A549 (cell line): Measurements from ENCODE around the gene GNG2. TPM values are rescaled to one million over a fixed set of nuclear protein-coding genes. Genes with fewer than 3 reads are reported as not detected.

ENCODE experiments used
- ATAC-seq, 2 experiments: fragments of 200-7000 bp in 1 of 2; fragments of >200 bp in 1 of 2; cut with Nextera tagmentation in 1 of 2; cut with Tn5 transposase in 1 of 2; 3 replicates each; pipeline versions ENCODE4 v1.8.0 to v1.9.1; 2018 to 2020; ENCODE audit warnings: mild to moderate bottlenecking in 1 of 2, moderate library complexity in 1 of 2
- CTCF ChIA-PET: fragments of 300-600 bp; sonication (Branson Sonifier 250); formaldehyde crosslinking; extraction: SDS; loops from one replicate; lab custom pipeline; 2021; ENCODE audit warnings: antibody characterized with exemption, inconsistent platforms; lab: Yijun Ruan, JAX
- POLR2A ChIA-PET: fragments of 350-600 bp; formaldehyde crosslinking; extraction: SDS; loops from one replicate; lab custom pipeline; 2021; ENCODE audit warnings: antibody characterized with exemption, inconsistent platforms; lab: Yijun Ruan, JAX
- DNase-seq, 2 experiments: peaks; one replicate each; pipeline versions ENCODE4 v3.0.0 to v3.0.0-alpha.2; 2011 to 2016; ENCODE audit warnings: low read depth in 1 of 2, low spot score in 1 of 2
- FAIRE-seq: peaks from 2 replicates; lab custom pipeline; 2011; peaks lifted over from hg19 to GRCh38; lab: Jason Lieb, UNC
- H3K27ac ChIP-seq, 2 experiments: fragments of >200 bp; sonication (Bioruptor Twin); formaldehyde crosslinking; 3 replicates each; pipeline ENCODE4 v1.5.1; 2016 to 2017
- H3K4me1 ChIP-seq: fragments of >200 bp; sonication (Bioruptor Twin); formaldehyde crosslinking; 3 replicates; pipeline ENCODE4 v1.6.1; 2016
- H3K4me2 ChIP-seq: fragments of >200 bp; sonication (Bioruptor Twin); formaldehyde crosslinking; 3 replicates; pipeline ENCODE4 v1.6.1; 2016
- H3K4me3 ChIP-seq: fragments of >200 bp; sonication (Bioruptor Twin); formaldehyde crosslinking; 3 replicates; pipeline ENCODE4 v1.5.1; 2016
- H3K9me3 ChIP-seq: fragments of >200 bp; sonication (Bioruptor Twin); formaldehyde crosslinking; 3 replicates; pipeline ENCODE4 v1.6.1; 2016
- ATOH8 ChIP-seq: fragments of 250-450 bp; sonication (Bioruptor Pico); IDR thresholded peaks from 2 replicates; pipeline ENCODE4 v1.5.0; 2020; ENCODE audit warnings: low read depth, mild to moderate bottlenecking, moderate library complexity
- BHLHE40 ChIP-seq: IDR thresholded peaks from 2 replicates; pipeline ENCODE4 v1.6.1; 2012; ENCODE audit warnings: low read depth, low read length, inconsistent platforms
- CBX8 ChIP-seq: fragments of 200-600 bp; sonication (generic); IDR thresholded peaks from 2 replicates; pipeline ENCODE4 v1.6.1; 2016
- CHD2 ChIP-seq: fragments of 150-350 bp; IDR thresholded peaks from 2 replicates; pipeline ENCODE4 v1.6.1; 2014; ENCODE audit warnings: low read length; ENCODE audit not compliant: partially characterized antibody
- GATA3 ChIP-seq: IDR thresholded peaks from 2 replicates; pipeline ENCODE4 v1.6.1; 2012; ENCODE audit warnings: borderline replicate concordance
- HES2 ChIP-seq: fragments of >200 bp; sonication (Bioruptor Twin); formaldehyde crosslinking; IDR thresholded peaks from 2 replicates; pipeline ENCODE4 v1.6.1; 2016
- HOXA7 ChIP-seq: fragments of 250-450 bp; sonication (Bioruptor Pico); IDR thresholded peaks from 2 replicates; pipeline ENCODE4 v1.5.0; 2020; ENCODE audit warnings: mild to moderate bottlenecking, moderate library complexity
- KDM1A ChIP-seq: fragments of 200-600 bp; sonication (generic); IDR thresholded peaks from 2 replicates; pipeline ENCODE4 v1.6.1; 2016; ENCODE audit warnings: low read depth, mild to moderate bottlenecking
- KDM5A ChIP-seq: fragments of 200-600 bp; sonication (generic); IDR thresholded peaks from 2 replicates; pipeline ENCODE4 v1.6.1; 2016; ENCODE audit warnings: antibody characterized with exemption, mild to moderate bottlenecking
- MAFK ChIP-seq: fragments of 450-650 bp; IDR thresholded peaks from 2 replicates; pipeline ENCODE4 v1.6.1; 2014; ENCODE audit not compliant: partially characterized antibody
- NPAS2 ChIP-seq: fragments of 250-450 bp; sonication (Bioruptor Pico); IDR thresholded peaks from 2 replicates; pipeline ENCODE4 v1.8.0; 2022; ENCODE audit warnings: mild to moderate bottlenecking, moderate library complexity, borderline replicate concordance
- NR3C1 ChIP-seq: fragments of >200 bp; sonication (Bioruptor Twin); formaldehyde crosslinking; IDR thresholded peaks from 3 replicates; pipeline ENCODE4 v1.6.1; 2017
- POLR2AphosphoS2 ChIP-seq: conservative IDR thresholded peaks from 2 replicates; pipeline ENCODE4 v1.6.1; 2012; ENCODE audit warnings: low read length, improper control_type of control experiment, inconsistent platforms
- RNF2 ChIP-seq: fragments of 200-600 bp; sonication (generic); IDR thresholded peaks from 2 replicates; pipeline ENCODE4 v1.6.1; 2016; ENCODE audit warnings: low read depth, mild to moderate bottlenecking, antibody characterized with exemption, moderate library complexity, borderline replicate concordance
- SREBF2 ChIP-seq: fragments of 450-650 bp; IDR thresholded peaks from 2 replicates; pipeline ENCODE4 v1.6.1; 2014; ENCODE audit warnings: mild to moderate bottlenecking, moderate library complexity
- TP53 ChIP-seq: fragments of 250-450 bp; sonication (Bioruptor Pico); IDR thresholded peaks from 2 replicates; pipeline ENCODE4 v1.5.0; 2021; ENCODE audit warnings: mild to moderate bottlenecking, moderate library complexity
- USF2 ChIP-seq: fragments of 450-650 bp; IDR thresholded peaks from 2 replicates; pipeline ENCODE4 v1.6.1; 2014; ENCODE audit warnings: antibody characterized with exemption
- ZC3H11A ChIP-seq: fragments of 450-650 bp; IDR thresholded peaks from 2 replicates; pipeline ENCODE4 v1.6.1; 2014; ENCODE audit warnings: antibody characterized with exemption, mild to moderate bottlenecking
- ZSCAN20 ChIP-seq: fragments of 250-450 bp; sonication (Bioruptor Pico); IDR thresholded peaks from 2 replicates; pipeline ENCODE4 v1.8.0; 2022; ENCODE audit warnings: mild to moderate bottlenecking, moderate library complexity
- WGBS: methylation state at CpG from one replicate; pipeline ENCODE4 v1.1.6; 2017; ENCODE audit errors: missing lambda C conversion rate; 5-methylcytosine and 5-hydroxymethylcytosine counted together
- polyA plus RNA-seq, 4 experiments: library from polyadenylated mRNA; depleted of rRNA in 3 of 4; stranded (reverse); fragments of >200 nt; fragmentation: RNase III in 1 of 4; extraction: RNeasy Plus Mini Kit Qiagen cat#74134 plus additional on column Dnase treatment in 1 of 4; gene quantifications; 2 replicates in 3 of 4; 3 replicates in 1 of 4; pipeline ENCODE4 v1.2.3, GENCODE V29; 2011 to 2017
- TF ChIP-seq, protein P1 (sequence below): fragments of 150-350 bp; IDR thresholded peaks from 2 replicates; pipeline ENCODE4 v1.6.1; 2014; ENCODE audit warnings: low read depth, mild to moderate bottlenecking, low read length
- TF ChIP-seq, protein P2 (sequence below): IDR thresholded peaks from 2 replicates; pipeline ENCODE4 v1.6.1; 2012
- TF ChIP-seq, protein P3 (sequence below): fragments of 200-600 bp; sonication (generic); IDR thresholded peaks from 2 replicates; pipeline ENCODE4 v1.6.1; 2016; ENCODE audit warnings: antibody characterized with exemption, mild to moderate bottlenecking, moderate library complexity
- TF ChIP-seq, protein P4 (sequence below): fragments of >200 bp; sonication (Bioruptor Twin); formaldehyde crosslinking; IDR thresholded peaks from 3 replicates; pipeline ENCODE4 v1.6.1; 2016

GNG2 gene
- polyA plus RNA-seq, 2 of the 4 experiments (the other 2 are of a cell fraction): 2.1 to 3.0 TPM

DNA sequence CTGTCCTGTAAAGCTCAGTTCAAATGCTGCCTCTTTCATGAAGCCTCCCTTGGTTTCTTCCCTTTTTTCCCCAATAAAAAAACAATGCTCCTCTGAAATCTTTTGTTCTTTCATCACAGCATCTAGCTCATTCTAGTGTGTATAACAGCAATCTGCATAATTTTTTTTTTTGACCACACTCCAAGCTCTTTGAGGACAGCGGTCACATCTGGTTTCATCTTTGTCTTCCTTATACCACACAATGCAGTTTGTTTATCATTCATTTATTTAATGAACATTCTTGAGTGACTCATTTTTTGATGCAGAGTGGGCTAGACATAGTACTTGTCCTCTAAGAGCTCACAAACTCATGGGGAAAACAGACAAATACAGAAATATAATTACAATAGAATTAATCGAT, 7.3 kb downstream of the GNG2 start:
- no peak overlapping the region for H3K27ac ChIP-seq
- WGBS: 78% methylated on average over 2 of the region's 2 CpGs
- no peak for FAIRE-seq
- CTCF ChIA-PET: interaction anchor here (0.8 to 0.9 kb wide), 2 partner anchors 87 to 584 kb away, joined by 3 read pairs; no protein-coding TSS in a partner anchor
- TF ChIP-seq TP53 (CRISPR knock-in tag): no peak
- no peak for TF ChIP-seq SREBF2
- TF ChIP-seq POLR2AphosphoS2: no peak
- TF ChIP-seq USF2: no peak
- no peak for TF ChIP-seq HES2
- no peak for TF ChIP-seq KDM5A
- no peak for TF ChIP-seq GATA3
- TF ChIP-seq MAFK: no peak
- TF ChIP-seq, protein P1, sequence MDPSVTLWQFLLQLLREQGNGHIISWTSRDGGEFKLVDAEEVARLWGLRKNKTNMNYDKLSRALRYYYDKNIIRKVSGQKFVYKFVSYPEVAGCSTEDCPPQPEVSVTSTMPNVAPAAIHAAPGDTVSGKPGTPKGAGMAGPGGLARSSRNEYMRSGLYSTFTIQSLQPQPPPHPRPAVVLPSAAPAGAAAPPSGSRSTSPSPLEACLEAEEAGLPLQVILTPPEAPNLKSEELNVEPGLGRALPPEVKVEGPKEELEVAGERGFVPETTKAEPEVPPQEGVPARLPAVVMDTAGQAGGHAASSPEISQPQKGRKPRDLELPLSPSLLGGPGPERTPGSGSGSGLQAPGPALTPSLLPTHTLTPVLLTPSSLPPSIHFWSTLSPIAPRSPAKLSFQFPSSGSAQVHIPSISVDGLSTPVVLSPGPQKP: no peak
- TF ChIP-seq, all 56 proteins: peak for 0
- ATAC-seq: no peak
- H3K9me3 ChIP-seq: no peaks in the 10 kb centered on the region
- H3K4me3 ChIP-seq: no peak overlapping the region
- H3K4me1 ChIP-seq: peaks cover 11% of the 10 kb centered on the region
- H3K4me2 ChIP-seq: no peak overlapping the region
- no peak for DNase-seq
- POLR2A ChIA-PET: no interaction called here

DNA sequence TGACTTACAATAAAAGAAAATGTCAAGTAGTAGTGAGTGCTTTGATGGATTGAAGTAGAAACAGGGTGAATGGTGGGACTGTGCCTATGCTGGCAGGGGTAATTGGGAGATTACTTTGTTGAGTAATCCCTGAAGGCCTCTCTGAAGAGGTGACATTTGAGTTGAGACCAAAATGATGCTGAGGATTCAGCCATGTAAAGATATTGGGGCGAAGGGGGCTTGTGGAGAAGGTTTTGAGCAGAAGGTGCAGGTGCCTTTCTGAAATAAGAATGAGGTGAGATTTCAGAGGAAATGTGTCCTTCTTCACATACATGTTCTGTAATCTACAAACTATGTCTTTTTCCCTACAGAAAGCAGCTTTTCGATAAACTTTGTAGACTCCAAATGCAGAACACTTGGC, 8.0 kb downstream of the GNG2 start:
- H3K4me1 ChIP-seq: peaks cover 15% of the 10 kb centered on the region
- no peaks in the 10 kb centered on the region for H3K9me3 ChIP-seq
- ChIA-PET POLR2A (no interaction called here), CTCF (interaction anchor here (0.9 to 1.4 kb wide), 2 partner anchors 22 to 88 kb away, joined by 3 read pairs; no protein-coding TSS in a partner anchor)
- H3K27ac ChIP-seq: no peak overlapping the region
- no peak overlapping the region for H3K4me2 ChIP-seq
- TF ChIP-seq MAFK (no peak), ZC3H11A (no peak), ZSCAN20 (CRISPR knock-in tag) (no peak)
- FAIRE-seq (no peak), DNase-seq (no peak), ATAC-seq (no peak)
- 70% methylated on average over 2 of the region's 2 CpGs for WGBS
- no peak overlapping the region for H3K4me3 ChIP-seq

GRCh38 chr14:51869411-51870100, 9.1 kb downstream of the GNG2 start:
- ChIA-PET CTCF (interaction anchor here (0.6 to 1.4 kb wide), 3 partner anchors 23 to 109 kb away, joined by 3 read pairs; no protein-coding TSS in a partner anchor), POLR2A (no interaction called here)
- WGBS: 68% methylated on average over 9 of the region's 9 CpGs
- Histone ChIP-seq H3K27ac (no peak overlapping the region), H3K4me2 (no peak overlapping the region), H3K4me1 (peaks cover 25% of the 10 kb centered on the region), H3K4me3 (no peak overlapping the region), H3K9me3 (no peaks in the 10 kb centered on the region)
- no peak for FAIRE-seq
- no peak for DNase-seq
- ATAC-seq: no peak
- TF ChIP-seq NPAS2 (CRISPR knock-in tag) (no peak), BHLHE40 (no peak), CBX8 (no peak), CHD2 (no peak), KDM1A (no peak), RNF2 (no peak), ATOH8 (no peak), USF2 (no peak), MAFK (no peak), HOXA7 (no peak), NR3C1 (no peak)
- TF ChIP-seq, protein P2, sequence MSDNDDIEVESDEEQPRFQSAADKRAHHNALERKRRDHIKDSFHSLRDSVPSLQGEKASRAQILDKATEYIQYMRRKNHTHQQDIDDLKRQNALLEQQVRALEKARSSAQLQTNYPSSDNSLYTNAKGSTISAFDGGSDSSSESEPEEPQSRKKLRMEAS: no peak
- TF ChIP-seq, protein P3, sequence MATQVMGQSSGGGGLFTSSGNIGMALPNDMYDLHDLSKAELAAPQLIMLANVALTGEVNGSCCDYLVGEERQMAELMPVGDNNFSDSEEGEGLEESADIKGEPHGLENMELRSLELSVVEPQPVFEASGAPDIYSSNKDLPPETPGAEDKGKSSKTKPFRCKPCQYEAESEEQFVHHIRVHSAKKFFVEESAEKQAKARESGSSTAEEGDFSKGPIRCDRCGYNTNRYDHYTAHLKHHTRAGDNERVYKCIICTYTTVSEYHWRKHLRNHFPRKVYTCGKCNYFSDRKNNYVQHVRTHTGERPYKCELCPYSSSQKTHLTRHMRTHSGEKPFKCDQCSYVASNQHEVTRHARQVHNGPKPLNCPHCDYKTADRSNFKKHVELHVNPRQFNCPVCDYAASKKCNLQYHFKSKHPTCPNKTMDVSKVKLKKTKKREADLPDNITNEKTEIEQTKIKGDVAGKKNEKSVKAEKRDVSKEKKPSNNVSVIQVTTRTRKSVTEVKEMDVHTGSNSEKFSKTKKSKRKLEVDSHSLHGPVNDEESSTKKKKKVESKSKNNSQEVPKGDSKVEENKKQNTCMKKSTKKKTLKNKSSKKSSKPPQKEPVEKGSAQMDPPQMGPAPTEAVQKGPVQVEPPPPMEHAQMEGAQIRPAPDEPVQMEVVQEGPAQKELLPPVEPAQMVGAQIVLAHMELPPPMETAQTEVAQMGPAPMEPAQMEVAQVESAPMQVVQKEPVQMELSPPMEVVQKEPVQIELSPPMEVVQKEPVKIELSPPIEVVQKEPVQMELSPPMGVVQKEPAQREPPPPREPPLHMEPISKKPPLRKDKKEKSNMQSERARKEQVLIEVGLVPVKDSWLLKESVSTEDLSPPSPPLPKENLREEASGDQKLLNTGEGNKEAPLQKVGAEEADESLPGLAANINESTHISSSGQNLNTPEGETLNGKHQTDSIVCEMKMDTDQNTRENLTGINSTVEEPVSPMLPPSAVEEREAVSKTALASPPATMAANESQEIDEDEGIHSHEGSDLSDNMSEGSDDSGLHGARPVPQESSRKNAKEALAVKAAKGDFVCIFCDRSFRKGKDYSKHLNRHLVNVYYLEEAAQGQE: no peak
- TF ChIP-seq, protein P4, sequence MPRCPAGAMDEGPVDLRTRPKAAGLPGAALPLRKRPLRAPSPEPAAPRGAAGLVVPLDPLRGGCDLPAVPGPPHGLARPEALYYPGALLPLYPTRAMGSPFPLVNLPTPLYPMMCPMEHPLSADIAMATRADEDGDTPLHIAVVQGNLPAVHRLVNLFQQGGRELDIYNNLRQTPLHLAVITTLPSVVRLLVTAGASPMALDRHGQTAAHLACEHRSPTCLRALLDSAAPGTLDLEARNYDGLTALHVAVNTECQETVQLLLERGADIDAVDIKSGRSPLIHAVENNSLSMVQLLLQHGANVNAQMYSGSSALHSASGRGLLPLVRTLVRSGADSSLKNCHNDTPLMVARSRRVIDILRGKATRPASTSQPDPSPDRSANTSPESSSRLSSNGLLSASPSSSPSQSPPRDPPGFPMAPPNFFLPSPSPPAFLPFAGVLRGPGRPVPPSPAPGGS: no peak
